ENCODE measurements around the gene HEXA.

- TF ChIP-seq, protein P1, sequence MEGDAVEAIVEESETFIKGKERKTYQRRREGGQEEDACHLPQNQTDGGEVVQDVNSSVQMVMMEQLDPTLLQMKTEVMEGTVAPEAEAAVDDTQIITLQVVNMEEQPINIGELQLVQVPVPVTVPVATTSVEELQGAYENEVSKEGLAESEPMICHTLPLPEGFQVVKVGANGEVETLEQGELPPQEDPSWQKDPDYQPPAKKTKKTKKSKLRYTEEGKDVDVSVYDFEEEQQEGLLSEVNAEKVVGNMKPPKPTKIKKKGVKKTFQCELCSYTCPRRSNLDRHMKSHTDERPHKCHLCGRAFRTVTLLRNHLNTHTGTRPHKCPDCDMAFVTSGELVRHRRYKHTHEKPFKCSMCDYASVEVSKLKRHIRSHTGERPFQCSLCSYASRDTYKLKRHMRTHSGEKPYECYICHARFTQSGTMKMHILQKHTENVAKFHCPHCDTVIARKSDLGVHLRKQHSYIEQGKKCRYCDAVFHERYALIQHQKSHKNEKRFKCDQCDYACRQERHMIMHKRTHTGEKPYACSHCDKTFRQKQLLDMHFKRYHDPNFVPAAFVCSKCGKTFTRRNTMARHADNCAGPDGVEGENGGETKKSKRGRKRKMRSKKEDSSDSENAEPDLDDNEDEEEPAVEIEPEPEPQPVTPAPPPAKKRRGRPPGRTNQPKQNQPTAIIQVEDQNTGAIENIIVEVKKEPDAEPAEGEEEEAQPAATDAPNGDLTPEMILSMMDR (IDR thresholded peaks at IDR 0.05): no peak
- TF ChIP-seq POLR2A (IDR thresholded peaks at IDR 0.05): no peak
Observed at GRCh38 chr15:72411544-72411943, 35.7 kb upstream of the HEXA start.

Measured in lower leg skin (tissue), 3 donors.